ENCODE data around the gene SPDYC. TPM values are rescaled to one million over a fixed set of nuclear protein-coding genes. Genes with fewer than 3 reads are reported as not detected.

The SPDYC gene
- total and polyA plus RNA-seq, 9 of the 15 experiments (the other 6 are each of a cell fraction or from before 2014, with no cell fraction given), result 4.4 to 18.8 (median 9.2) TPM

GRCh38 chr11:65150509-65151299, 19.3 kb upstream of the SPDYC start (continued):
- TF ChIP-seq ZNF766 (CRISPR knock-in tag; conservative IDR thresholded peaks at IDR 0.05) (0 out of 2 replicates have a peak, but pooled peaks have one; percentile 42), RBM17 (IDR thresholded peaks at IDR 0.05; ENCODE audit: borderline replicate concordance, low read depth, low read length) (no peak), IFI16 (CRISPR knock-in tag; IDR thresholded peaks at IDR 0.05) (no peak), STAG1 (CRISPR knock-in tag; IDR thresholded peaks at IDR 0.05; ENCODE audit: borderline replicate concordance) (no peak), ZNF3 (CRISPR knock-in tag; IDR thresholded peaks at IDR 0.05) (no peak), ZSCAN29 (IDR thresholded peaks at IDR 0.05) (no peak), ZNF589 (CRISPR knock-in tag; IDR thresholded peaks at IDR 0.05; ENCODE audit: low read depth) (no peak), ZNF696 (CRISPR knock-in tag; conservative IDR thresholded peaks at IDR 0.05) (no peak), MLLT1 (IDR thresholded peaks at IDR 0.05) (0 out of 4 replicates have a peak, but pooled peaks of 1 of the 2 experiments have one; percentile 25), PHF8 (IDR thresholded peaks at IDR 0.05; ENCODE audit: borderline replicate concordance, low read length) (peak; percentile 40; the same call in 1 of the 2 replicates), SOX6 (IDR thresholded peaks at IDR 0.05) (peak; percentile 13; the same call in 1 of the 2 replicates), PKNOX1 (IDR thresholded peaks at IDR 0.05) (peak; percentile 73), ZNF609 (CRISPR knock-in tag; IDR thresholded peaks at IDR 0.05; ENCODE audit: borderline replicate concordance) (no peak), NFRKB (IDR thresholded peaks at IDR 0.05; ENCODE audit: low read depth) (0 out of 2 replicates have a peak, but pooled peaks have one; percentile 38), BHLHE40 (IDR thresholded peaks at IDR 0.05; ENCODE audit: low read length) (0 out of 2 replicates have a peak, but pooled peaks have one; percentile 13), MYNN (IDR thresholded peaks at IDR 0.05) (peak; percentile 81; the same call in 1 of the 2 replicates), MYNN (CRISPR knock-in tag; IDR thresholded peaks at IDR 0.05) (no peak)
- TF ChIP-seq, protein P1, sequence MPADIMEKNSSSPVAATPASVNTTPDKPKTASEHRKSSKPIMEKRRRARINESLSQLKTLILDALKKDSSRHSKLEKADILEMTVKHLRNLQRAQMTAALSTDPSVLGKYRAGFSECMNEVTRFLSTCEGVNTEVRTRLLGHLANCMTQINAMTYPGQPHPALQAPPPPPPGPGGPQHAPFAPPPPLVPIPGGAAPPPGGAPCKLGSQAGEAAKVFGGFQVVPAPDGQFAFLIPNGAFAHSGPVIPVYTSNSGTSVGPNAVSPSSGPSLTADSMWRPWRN (IDR thresholded peaks at IDR 0.05; ENCODE audit: low read depth), result peak; percentile 71
- TF ChIP-seq, protein P2, sequence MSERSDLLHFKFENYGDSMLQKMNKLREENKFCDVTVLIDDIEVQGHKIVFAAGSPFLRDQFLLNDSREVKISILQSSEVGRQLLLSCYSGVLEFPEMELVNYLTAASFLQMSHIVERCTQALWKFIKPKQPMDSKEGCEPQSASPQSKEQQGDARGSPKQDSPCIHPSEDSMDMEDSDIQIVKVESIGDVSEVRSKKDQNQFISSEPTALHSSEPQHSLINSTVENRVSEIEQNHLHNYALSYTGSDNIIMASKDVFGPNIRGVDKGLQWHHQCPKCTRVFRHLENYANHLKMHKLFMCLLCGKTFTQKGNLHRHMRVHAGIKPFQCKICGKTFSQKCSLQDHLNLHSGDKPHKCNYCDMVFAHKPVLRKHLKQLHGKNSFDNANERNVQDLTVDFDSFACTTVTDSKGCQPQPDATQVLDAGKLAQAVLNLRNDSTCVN (CRISPR knock-in tag; IDR thresholded peaks at IDR 0.05), result no peak
